GM19455 (cell line): ENCODE results near the gene GNA15.
"Not testable (repeated sequence)": the region's sequence is repeated elsewhere in the genome, so short reads cannot be mapped to it uniquely, and the experiment has no call there.

ENCODE experiments used
- ATAC-seq: cut with Tn5 transposase; IDR thresholded peaks from one replicate; pipeline ENCODE4 v1.9.1; 2021; ENCODE audit not compliant: unreplicated experiment

GNA15 gene, protein sequence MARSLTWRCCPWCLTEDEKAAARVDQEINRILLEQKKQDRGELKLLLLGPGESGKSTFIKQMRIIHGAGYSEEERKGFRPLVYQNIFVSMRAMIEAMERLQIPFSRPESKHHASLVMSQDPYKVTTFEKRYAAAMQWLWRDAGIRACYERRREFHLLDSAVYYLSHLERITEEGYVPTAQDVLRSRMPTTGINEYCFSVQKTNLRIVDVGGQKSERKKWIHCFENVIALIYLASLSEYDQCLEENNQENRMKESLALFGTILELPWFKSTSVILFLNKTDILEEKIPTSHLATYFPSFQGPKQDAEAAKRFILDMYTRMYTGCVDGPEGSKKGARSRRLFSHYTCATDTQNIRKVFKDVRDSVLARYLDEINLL

DNA sequence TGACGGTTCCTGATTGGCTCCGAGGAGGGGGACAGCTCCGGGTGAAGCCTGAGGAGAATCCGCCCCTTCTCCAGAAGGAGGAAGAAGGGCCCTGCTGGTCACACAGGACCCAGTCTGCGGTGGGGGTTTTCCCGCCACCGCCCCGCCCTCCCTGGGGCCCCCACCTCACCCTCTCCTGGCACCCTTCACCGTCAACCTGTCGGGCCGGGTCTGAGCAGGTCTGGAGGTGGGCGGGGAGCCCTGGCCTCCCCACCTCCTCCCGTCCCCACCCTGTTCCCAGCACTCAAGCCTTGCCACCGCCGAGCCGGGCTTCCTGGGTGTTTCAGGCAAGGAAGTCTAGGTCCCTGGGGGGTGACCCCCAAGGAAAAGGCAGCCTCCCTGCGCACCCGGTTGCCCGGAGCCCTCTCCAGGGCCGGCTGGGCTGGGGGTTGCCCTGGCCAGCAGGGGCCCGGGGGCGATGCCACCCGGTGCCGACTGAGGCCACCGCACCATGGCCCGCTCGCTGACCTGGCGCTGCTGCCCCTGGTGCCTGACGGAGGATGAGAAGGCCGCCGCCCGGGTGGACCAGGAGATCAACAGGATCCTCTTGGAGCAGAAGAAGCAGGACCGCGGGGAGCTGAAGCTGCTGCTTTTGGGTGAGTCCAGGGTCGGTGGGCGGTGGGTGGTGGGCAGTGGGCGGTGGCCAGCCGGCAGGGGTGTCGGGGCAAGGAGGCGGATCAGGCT, at the start of gene GNA15:
GNA15 (plus strand) TSS at position 73 of the 723 bp plus-strand sequence; CDS start at position 491, 418 bp downstream.
- ATAC-seq, result no peak

DNA sequence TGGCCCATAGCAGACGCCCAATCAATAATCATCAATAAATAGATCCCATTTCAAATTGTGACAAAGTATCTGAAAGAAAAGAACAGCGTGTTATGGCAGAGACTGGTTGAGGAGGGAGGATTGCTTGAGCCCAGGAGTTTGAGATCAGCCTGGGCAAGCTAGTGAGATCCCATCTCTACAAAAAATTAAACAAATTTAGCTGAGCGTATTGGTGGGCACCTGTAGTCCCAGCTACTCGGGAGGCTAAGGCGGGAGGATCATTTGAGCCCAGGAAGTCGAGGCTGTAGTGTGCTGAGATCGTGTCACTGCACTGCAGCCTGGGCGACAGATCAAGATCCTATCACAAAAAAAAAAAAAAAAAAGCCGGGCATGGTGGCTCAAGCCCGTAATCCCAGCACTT, 48.1 kb upstream of the GNA15 start:
- ATAC-seq, result no peak

DNA sequence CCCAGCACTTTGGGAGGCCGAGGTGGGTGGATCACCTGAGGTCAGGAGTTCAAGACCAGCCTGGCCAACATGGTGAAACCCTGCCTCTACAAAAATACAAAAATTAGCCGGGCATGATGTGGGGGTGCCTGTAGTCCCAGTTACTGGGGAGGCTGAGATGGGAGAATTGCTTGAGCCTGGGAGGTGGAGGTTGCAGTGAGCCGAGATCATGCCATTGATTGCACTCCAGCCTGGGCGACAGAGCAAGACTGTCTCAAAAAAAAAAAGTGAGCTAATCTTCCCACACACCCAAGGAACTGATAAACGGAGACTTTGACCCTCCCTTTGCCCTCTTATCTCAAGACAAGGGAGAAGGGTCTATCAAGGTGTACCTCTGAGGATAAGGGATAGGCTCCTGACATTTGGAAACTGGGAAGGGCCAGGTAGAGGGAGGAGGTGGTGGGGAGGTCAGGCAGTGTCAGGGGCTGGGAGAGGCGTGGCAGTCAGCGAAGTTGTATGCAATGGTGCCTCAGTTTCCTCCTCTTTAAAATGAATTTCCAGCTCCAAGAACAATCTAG, 46.5 kb upstream of the GNA15 start:
- not testable (repeated sequence) for ATAC-seq

DNA sequence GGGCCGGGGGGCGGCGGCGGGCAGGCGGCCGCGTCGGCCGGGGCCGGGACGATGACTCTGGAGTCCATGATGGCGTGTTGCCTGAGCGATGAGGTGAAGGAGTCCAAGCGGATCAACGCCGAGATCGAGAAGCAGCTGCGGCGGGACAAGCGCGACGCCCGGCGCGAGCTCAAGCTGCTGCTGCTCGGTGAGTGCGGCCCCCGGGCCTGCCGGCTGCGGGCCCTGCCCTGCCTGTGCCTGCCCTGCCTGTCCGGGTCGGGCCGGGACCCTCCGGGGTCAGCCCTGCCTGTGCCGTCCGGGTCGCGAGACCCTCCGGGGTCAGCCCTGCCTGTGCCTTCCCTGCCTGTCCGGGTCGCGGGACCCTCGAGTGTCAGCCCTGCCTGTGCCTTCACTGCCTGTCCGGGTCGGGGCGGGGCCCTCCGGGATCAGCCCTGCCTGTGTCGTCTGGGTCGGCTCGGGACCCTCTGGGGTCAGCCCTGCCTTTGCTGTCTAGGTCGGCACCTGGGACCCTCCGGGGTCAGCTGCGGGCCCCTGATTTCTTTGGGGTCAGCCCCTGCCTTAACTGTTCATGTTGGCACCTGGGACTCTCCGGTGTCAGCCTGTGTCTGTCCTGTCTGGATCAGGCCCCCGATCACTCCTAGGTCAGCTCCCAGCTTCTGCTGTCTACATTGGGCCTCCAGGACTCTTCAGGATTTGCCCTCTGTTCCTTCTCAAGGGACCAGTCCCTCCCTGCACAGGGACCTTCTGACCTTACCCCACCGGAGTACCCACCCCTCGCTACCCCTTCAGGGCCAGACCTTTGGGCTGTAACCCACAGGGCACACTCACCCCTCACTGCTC, 41.0 kb upstream of the GNA15 start:
- ATAC-seq, result no peak

DNA sequence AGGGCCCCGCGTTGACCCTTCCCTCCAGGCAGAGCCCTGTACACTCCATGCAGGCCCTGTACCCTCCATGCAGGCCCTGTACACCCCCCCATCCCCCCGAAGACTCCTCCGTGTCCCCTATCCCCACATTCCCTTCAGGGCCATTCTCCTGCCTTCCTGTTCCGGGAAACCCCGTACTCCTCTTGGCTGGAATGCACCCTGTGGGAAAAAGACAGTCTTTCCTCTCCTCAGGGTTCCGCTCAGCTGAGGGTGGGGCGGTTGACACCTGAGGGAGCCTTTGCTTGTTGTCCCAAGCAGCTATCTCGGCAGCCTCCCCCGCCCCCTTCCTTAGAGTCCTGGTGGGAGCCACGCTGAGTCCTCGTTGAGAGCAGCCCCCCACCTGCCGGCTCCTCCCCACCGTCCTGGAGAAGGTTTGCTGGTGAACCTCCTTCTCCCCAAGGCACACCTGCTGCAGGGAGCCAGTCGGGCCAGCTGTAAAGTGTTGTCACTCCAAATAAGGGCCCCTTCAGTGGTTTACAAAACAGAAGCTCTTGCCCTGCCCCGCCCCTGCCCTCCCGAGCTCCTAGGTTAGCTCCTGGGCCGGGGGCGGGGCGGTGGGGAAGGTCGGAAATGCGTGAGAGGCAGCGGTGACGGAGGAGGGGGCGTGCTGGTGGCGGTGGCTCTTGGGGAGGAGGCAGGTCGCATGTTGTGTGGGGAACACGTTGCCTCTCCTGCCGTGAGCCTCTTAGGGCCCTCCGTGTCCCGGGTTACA, 40.2 kb upstream of the GNA15 start:
- no peak for ATAC-seq

DNA sequence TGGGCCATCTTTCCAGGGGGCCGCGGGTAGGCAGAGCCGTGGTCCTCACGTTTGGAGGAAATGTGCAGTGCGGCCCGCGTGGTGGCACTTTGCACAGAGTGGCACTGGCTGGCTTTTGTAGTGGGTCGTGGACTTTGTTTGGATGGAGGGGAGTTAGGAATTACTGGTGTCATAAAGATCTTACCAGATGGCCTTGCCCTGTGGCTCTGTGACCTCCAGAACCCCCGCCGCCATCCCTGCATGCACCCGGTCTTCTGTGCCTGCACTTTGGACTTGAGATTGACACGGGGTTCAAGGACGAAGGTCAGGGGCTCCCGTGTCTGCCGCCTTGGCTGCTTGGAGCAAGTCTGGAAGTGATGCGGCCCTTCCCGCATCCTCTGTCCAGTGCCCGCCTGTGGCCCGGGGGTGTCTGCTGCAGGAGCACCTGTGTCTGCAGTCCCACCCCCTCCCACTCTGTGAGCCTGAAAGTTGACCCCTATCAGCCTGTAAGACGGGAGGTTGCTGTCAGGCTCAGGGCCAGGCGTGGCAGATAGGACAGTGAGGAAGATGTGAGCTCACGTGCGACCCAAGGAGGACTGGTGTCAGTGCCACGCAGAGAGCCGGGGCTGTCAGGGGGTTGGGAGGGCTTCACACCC, 39.4 kb upstream of the GNA15 start:
- no peak for ATAC-seq

DNA sequence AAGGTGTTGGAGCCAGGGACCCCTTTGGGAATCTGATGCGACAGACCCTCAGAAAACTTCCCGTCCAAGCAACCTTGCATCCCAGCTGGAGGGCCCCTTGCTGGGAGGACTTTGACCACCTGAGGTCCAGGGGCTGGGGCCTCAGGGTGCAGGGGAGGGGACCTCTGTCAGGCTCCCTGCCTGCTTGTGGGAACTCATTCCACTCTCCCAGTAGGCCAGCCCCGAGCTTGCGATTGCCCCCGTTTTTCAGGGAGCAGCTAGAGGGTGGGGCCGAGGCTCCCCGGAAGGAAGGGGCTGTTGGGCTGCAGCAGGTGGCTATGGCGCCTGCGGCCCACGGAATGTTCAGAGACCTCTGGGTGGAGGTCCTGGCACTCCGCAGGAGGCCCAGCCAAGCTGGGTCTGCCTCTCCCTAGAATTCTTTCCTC, 38.9 kb upstream of the GNA15 start:
- ATAC-seq, result no peak

DNA sequence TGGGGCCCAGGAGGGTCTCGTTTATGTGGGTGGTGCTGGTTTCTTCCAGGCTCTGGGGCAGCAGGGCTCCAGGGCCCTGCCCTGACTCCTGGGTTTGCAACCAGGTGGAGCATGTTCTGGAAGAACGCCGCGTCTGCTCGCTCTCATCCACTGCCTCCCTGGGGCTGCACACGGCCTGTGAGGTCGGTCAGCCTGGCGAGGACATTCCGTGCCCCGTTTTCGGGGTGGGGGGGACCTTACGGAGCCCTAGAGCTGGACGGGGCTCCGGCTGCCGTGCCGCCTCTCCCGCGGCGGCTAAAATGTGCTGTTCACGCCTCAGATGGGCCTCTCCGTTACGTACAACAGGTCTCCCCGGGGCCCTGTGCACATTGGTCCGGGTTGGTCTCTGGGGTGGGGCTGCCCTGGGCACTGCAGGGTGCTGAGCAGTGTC, 38.4 kb upstream of the GNA15 start:
- no peak for ATAC-seq

DNA sequence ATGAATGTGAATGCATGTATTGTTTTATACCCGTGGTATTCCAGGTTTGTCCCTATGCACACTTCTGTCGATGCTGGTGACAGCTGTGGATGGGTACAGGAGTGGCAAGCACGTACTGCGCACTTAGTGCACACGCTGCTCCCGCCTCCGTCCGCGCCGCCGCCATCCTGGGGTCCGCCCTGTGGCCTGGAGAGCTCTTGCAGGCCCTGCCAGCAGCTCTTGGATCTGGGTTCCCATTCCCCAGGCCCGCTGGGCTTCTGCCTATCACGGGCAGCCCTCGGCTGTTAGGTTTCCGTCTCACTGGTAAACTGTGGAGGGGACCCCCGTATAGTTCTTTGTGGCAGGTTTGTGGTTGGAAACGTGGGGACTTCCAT, 37.7 kb upstream of the GNA15 start:
- ATAC-seq, result no peak

DNA sequence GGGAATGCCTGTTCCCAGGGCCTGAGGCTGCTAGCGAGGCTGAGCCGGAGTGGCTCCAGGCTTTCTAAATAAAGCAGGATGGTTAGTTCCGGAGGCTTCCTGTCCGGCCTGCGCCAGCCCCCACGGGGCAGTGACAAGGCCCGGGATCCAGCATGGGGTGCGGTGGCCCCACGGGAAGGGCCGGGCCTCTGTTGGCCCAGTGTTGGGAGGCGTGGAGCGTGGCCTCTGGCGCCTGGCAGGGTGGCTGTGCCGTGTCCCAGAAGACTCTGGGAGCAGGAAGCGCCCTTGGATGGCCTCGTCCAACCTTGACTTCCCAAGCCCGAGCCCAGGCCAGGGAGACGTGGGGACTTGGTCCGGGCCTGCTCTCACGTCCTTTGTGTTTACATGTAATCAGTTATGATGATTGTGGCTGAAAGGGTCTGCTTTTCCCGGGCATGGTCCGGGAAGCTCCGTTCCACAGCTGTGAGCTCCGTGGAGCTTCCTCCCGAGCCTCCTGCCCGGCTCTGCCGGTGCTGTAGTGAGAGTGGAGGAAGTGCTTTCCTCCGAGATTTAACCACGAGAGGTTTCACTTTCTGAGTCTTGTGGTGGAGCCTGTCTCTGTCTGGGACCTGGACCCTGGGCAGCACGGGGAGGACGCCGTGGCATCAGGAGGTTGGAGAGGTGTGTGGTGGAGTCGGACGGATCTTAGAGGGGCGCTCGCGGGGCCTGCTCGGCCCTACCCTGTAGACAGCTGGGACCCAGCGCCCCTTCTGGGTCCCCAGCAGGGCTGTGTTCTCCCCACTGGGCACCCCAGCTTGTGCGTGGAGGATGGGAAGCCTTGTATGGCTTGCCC, 37.1 kb upstream of the GNA15 start:
- ATAC-seq, result no peak

DNA sequence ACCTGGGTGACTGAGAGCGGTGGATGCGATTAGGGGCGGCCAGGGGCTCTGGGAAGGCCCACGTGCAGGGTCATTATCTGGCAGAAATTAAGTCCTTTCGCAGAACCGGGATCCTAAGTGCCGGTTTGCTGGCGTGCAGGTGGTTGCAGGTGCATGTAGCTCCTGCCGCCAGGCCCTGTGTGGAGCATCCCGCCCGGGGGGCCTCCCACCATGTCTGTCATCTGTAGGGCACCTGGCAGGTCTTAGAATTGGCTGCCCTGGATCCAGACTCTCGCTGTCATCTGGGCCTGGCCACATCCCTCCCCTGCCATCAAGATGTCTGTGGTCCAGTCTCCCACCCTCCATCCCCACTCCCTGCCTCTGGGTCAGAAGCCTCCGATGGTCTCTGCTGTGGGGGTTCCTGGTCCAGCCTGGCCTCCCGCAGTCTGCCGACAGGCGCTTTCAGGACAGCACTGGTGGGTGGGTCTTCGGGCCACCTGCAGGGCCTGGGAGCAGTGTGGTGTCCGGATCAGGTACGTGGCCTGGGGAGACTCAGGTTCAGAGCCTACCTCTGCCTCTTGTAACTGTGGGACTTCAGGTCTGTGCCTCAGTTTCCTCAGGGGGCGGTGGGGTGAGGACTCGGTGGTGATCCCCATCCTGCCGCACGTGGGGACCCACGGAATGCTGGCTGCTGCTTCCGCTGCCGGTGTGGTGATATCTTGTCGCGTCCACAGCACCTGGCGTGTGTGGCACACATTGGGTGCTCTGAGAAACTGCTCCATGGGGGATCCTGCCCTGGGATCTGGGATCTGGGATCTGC, 36.3 kb upstream of the GNA15 start:
- no peak for ATAC-seq

DNA sequence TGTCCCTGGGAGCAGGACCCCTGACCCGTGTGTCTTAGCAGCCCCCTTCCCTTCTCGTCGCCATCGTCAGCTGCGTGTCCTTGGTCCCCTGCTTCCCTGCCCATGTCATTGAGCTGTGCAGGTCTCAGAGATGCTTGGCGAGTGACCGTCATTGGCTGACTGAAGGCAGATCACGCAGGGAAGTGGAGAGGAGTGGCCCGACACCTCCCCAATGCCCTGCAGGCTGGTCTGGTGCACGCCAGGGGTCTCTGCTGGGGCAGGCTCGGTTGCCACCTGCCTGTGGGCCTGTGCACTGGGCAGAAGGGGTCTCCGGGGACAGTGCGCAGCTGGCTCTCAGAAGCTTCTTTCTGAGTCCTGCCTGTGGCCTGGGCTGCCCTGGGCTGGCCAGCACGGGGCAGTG, 35.5 kb upstream of the GNA15 start:
- no peak for ATAC-seq

DNA sequence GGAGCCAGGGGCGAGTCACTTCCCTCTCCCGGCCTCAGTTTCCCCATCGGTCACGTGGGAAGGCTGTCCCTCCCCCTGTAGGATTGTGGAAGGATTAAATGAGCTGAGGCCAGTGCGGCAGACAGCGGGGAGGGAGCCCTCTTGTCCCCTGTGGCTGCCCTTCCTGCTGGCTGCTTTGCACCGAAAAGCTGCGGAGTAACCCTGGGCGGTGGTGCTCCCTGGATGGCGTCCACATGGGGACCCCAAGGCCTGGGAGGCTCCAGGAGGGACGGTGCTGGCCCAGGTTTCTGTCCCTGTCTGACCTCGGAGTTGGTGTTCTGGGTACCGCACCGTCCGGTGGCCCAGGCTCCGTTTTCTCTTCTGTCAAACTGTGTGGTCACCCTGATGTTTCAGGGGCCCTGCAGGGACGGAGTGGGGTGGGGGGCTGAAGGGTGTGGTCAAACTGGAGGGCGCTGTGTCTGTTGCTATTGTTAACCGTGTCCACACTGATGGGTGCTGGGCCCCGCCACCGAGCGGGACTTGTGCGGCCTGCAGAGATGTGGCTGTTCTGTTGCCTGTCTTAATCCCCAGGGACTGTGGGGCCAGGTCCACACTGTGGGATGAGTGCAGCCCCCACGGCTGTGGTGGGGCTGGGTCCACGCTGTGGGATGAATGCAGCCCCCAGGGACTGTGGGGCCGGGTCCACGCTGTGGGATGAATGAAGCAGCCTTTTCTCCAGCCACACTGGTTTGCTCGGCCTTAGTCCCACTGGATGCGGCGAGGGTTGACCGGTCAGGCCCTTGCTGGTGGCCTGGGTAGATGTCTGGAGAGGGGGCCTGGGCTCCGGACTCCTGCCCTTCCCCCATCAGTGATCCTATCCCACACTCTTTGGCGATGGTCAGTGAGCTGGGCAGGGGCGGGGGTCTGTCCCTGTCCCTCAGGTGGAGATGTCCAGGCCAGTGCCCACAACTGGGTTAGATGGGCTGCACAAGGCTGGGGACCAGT, 34.8 kb upstream of the GNA15 start:
- ATAC-seq, result no peak

DNA sequence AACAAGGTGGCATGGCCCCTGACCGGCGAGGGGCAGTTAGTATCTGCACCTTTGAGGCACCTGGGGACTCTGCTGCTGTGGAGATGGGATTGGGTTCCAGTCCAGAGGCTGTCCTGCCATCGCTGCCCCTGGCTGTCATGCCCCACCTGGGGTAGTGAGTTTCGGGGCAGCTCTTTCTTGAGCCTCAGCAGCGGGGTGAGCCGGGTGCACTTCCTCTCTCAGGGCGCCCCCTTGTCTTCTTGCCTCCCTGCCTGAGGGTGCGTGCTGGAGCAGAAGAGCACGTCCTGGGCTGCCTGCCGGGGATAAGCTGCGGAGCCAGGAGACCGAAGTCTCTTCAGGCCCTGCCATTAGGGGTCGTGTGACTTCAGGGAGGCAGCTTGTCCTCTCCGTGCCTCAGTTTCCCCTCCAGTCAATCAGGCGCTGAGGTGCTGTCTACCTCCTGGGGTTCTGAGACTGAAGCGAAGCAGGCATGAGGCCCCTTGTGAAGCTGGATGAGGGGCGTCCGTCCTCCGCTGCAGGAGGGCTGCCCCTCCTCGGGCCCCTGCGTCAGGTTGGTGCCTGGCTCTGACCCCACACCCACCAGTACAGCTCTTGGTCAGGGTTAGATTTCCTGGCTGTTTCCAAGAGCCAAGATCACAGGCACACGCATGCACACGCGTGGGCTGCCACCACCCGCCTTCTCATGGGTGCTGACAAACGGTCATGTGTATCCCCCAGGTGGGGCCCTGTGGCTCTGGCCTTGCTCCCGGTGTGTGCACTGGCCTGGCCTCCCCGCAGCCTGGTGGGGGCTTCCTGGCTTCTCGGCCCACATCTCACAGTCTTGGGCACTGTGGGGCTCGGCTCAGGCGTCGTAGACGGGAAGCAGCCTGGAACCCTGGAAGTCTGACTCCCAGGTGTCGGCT, 33.3 kb upstream of the GNA15 start:
- ATAC-seq, result no peak

DNA sequence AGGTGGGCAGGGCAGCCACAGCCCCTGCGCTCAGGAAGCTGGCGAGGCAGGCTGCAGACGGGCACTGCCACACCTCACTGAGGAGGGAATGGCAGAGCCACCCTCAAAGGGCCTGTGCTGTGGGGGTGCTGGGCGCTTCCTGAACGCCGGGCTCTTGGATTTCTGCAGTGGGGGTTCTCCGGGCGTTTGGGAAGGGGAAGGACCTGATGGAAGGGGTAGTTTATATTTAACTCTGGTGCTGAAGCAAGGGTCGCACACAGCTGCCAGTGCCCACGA, 31.2 kb upstream of the GNA15 start:
- no peak for ATAC-seq
